ENCODE measurements around the gene KLK12. TPM values are rescaled to one million over a fixed set of nuclear protein-coding genes. Genes with fewer than 3 reads are reported as not detected.

KLK12 gene
- total RNA-seq, 1 donor from 2014 or later = not detected

DNA sequence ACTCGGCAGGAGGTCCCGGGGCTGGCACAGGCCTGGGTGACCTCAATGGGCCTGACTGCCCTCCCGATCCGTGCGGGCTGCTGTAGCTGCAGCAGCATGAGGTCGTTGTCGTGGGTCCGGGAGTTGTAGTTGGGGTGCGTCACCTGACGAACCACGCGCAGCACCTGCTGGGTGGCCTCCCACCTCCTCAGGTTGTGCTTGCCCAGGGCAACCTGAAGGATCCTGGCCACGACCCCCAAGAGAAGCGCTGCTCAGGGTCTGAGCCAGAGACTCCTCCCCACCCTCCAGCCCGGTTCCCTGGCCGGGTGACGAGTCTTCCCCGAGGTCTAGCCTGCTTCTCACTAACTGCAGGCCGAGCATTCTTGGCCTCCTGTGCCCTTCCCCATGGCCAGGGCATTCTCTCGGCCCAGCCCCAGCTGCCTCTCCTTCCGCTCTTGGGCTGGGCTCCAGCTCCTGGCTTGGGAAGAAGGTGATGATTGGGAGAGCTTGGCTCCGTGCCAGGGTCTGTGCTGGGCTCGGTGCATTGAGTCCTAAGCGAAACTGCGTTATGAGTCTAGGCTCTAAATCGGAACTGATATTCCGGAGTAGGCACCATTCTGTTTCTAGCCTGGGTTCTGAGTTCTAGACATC is 44.8 kb upstream of the KLK12 start:
- DNase-seq (ENCODE audit: low read depth, low spot score) = no peak
- TF ChIP-seq, protein P1, sequence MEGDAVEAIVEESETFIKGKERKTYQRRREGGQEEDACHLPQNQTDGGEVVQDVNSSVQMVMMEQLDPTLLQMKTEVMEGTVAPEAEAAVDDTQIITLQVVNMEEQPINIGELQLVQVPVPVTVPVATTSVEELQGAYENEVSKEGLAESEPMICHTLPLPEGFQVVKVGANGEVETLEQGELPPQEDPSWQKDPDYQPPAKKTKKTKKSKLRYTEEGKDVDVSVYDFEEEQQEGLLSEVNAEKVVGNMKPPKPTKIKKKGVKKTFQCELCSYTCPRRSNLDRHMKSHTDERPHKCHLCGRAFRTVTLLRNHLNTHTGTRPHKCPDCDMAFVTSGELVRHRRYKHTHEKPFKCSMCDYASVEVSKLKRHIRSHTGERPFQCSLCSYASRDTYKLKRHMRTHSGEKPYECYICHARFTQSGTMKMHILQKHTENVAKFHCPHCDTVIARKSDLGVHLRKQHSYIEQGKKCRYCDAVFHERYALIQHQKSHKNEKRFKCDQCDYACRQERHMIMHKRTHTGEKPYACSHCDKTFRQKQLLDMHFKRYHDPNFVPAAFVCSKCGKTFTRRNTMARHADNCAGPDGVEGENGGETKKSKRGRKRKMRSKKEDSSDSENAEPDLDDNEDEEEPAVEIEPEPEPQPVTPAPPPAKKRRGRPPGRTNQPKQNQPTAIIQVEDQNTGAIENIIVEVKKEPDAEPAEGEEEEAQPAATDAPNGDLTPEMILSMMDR (conservative IDR thresholded peaks at IDR 0.05) = no peak
- H3K27me3 Mint-ChIP-seq (ENCODE audit: low read depth) = peaks cover 29% of the 10 kb centered on the region
- H3K36me3 Mint-ChIP-seq (ENCODE audit: low read depth) = no peaks in the 10 kb centered on the region
- H3K4me3 Mint-ChIP-seq = no peak overlapping the region
- no peaks in the 10 kb centered on the region for H3K4me1 Mint-ChIP-seq
- H3K9me3 Mint-ChIP-seq = no peaks in the 10 kb centered on the region
- H3K27ac Mint-ChIP-seq (ENCODE audit: unreplicated experiment) = no peak overlapping the region

DNA sequence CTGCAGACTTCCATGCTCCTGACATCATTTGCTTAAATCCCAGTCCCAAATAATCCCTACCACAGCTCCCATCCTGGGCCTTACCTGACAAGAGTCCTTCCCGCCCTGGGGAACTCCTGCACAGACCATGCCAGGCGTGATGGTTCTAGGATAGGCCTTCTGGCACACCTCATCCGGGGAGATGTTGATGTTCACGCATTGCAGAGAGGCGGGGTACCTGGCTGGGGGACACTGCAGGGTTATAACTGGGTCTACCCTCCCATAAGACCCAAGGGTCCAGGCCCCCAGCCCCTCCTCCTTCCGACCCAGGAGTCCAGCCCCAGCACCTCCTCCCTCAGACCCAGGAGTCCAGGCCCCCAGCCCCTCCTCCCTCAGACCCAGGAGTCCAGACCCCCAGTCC is 43.9 kb upstream of the KLK12 start:
- Mint-ChIP-seq H3K4me1 (no peaks in the 10 kb centered on the region), H3K4me3 (no peak overlapping the region), H3K36me3 (ENCODE audit: low read depth) (no peaks in the 10 kb centered on the region), H3K9me3 (no peaks in the 10 kb centered on the region), H3K27ac (ENCODE audit: unreplicated experiment) (no peak overlapping the region), H3K27me3 (ENCODE audit: low read depth) (peaks cover 28% of the 10 kb centered on the region)
- DNase-seq (ENCODE audit: low read depth, low spot score) = no peak
- TF ChIP-seq, protein P1 (conservative IDR thresholded peaks at IDR 0.05) = no peak

- H3K36me3 Mint-ChIP-seq (ENCODE audit: low read depth) = no peaks in the 10 kb centered on the region
Observed at GRCh38 chr19:51078104-51078503, 43.3 kb upstream of the KLK12 start.

DNA sequence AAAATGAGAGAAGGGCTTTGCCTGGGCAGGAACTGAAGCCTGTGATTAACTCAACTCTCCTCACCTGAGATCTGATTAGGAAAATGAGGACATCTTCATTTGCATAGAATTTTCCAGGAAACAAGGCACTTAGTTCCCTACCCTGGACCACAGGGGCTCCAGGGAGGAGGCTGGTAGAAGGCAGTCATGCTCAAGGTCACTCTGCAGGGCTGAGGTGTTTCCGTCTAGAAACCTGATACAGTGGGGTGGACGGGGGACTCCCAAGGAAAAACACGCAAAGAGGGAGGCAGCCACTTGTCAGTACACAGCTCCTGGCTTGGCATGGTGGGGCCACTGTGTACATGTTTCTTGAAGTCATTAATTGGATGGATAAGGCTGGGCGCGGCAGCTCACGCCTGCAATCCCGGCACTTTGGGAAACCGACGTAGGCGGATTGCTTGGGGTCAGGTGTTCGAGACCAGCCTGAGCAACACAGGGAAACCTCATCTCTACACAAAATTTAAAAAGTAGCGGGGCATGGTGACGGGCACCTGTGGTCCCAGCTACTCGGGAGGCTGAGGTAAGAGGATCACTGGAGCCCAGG is 41.9 kb upstream of the KLK12 start:
- Mint-ChIP-seq H3K36me3 (ENCODE audit: low read depth) (no peaks in the 10 kb centered on the region), H3K4me1 (no peaks in the 10 kb centered on the region), H3K4me3 (no peak overlapping the region), H3K27ac (ENCODE audit: unreplicated experiment) (no peak overlapping the region), H3K9me3 (no peaks in the 10 kb centered on the region), H3K27me3 (ENCODE audit: low read depth) (peaks cover 15% of the 10 kb centered on the region)
- DNase-seq (ENCODE audit: low read depth, low spot score) = no peak
- TF ChIP-seq, protein P1 (conservative IDR thresholded peaks at IDR 0.05) = no peak

More at GRCh38 chr19:51078104-51078503, 43.3 kb upstream of the KLK12 start:
- TF ChIP-seq, protein P1 (conservative IDR thresholded peaks at IDR 0.05) = no peak
- Mint-ChIP-seq H3K27ac (ENCODE audit: unreplicated experiment) (no peak overlapping the region), H3K4me3 (no peak overlapping the region), H3K4me1 (no peaks in the 10 kb centered on the region), H3K9me3 (no peaks in the 10 kb centered on the region), H3K27me3 (ENCODE audit: low read depth) (peaks cover 24% of the 10 kb centered on the region)
- no peak for DNase-seq (ENCODE audit: low read depth, low spot score)

GRCh38 chr19:51075998-51076397 is 41.2 kb upstream of the KLK12 start:
- Mint-ChIP-seq H3K4me1 (no peaks in the 10 kb centered on the region), H3K9me3 (no peaks in the 10 kb centered on the region), H3K36me3 (ENCODE audit: low read depth) (no peaks in the 10 kb centered on the region), H3K27me3 (ENCODE audit: low read depth) (peaks cover 12% of the 10 kb centered on the region), H3K4me3 (no peak overlapping the region), H3K27ac (ENCODE audit: unreplicated experiment) (no peak overlapping the region)
- DNase-seq (ENCODE audit: low read depth, low spot score) = no peak
- TF ChIP-seq, protein P1 (conservative IDR thresholded peaks at IDR 0.05) = no peak
